Transverse colon (tissue), 4 donors: ENCODE data around the gene LTA. TPM values are rescaled to one million over a fixed set of nuclear protein-coding genes. Genes with fewer than 3 reads are reported as not detected.

Experiments used
- DNase-seq: peaks from one replicate; pipeline ENCODE4 v3.0.0-alpha.2; 2019
- H3K27ac ChIP-seq, 4 donors: fragments of 200-600 bp; sonication (generic); 2 replicates each; pipeline ENCODE4 v1.5.1; 2016 to 2018; ENCODE audit warnings: inconsistent platforms in 4 of 4
- H3K27me3 ChIP-seq: fragments of 200-600 bp; sonication (generic); 2 replicates; pipeline ENCODE4 v1.5.1; 2017; ENCODE audit warnings: inconsistent platforms
- H3K36me3 ChIP-seq, 4 donors: fragments of 200-600 bp; sonication (generic); 2 replicates each; pipeline ENCODE4 v1.5.1; 2017 to 2019; ENCODE audit warnings: inconsistent platforms in 4 of 4
- H3K4me1 ChIP-seq, 4 donors: fragments of 200-600 bp; sonication (generic); 2 replicates each; pipeline ENCODE4 v1.5.1; 2017 to 2020; ENCODE audit warnings: inconsistent platforms in 4 of 4
- H3K4me3 ChIP-seq, 4 donors: fragments of 200-600 bp; sonication (generic); 1 replicate in 1 of 4; 2 replicates in 3 of 4; pipeline versions ENCODE4 v1.5.1 to v1.6.1; 2017 to 2019; ENCODE audit warnings: inconsistent platforms in 4 of 4
- H3K9me3 ChIP-seq, 2 donors: fragments of 200-600 bp; sonication (generic); 2 replicates each; pipeline ENCODE4 v1.5.1; 2017 to 2019; ENCODE audit warnings: inconsistent platforms in 2 of 2
- CTCF ChIP-seq, 5 experiments: fragments of 200-600 bp in 3 of 5; fragments of 450-650 bp in 2 of 5; sonication (generic) in 3 of 5; IDR thresholded peaks; 1 replicate in 2 of 5; 2 replicates in 3 of 5; pipeline ENCODE4 v1.5.1; 2016 to 2017; ENCODE audit warnings: antibody characterized with exemption in 5 of 5, inconsistent platforms in 3 of 5, mild to moderate bottlenecking in 2 of 5, moderate library complexity in 1 of 5
- EP300 ChIP-seq: sonication (generic); formaldehyde crosslinking; IDR thresholded peaks from one replicate; pipeline ENCODE4 v1.6.1; 2017; ENCODE audit warnings: antibody characterized with exemption, low read depth
- POLR2A ChIP-seq: fragments of 450-650 bp; IDR thresholded peaks from one replicate; pipeline ENCODE4 v1.6.1; 2016; ENCODE audit warnings: antibody characterized with exemption, mild to moderate bottlenecking, moderate library complexity
- POLR2AphosphoS5 ChIP-seq, 3 donors: sonication (generic); formaldehyde crosslinking; IDR thresholded peaks; one replicate each; pipeline ENCODE4 v1.6.1; 2016; ENCODE audit warnings: antibody characterized with exemption in 3 of 3
- WGBS, 2 donors: methylation state at CpG; one replicate each; pipeline ENCODE4 v1.1.5; 2018; ENCODE audit warnings: low coverage in 1 of 2; 5-methylcytosine and 5-hydroxymethylcytosine counted together
- in situ Hi-C, 4 donors: fragments of 200-750 bp; cut with MboI; loops; one replicate each; pipeline versions ENCODE4 v1.15.0 to v1.15.1; 2017; ENCODE audit warnings: low sequenced_read_pairs in 3 of 4, low pct_ligation_motif_present in 1 of 4, low pct_unique_long_range_greater_than_20kb in 1 of 4
- intact Hi-C: fragments of 100-400 bp; cut with DNase I; formaldehyde crosslinking; loops from one replicate; pipeline ENCODE4 v1.15.1; 2023; ENCODE audit warnings: low total_unique reads
- total RNA-seq, 4 donors: library from RNA; depleted of rRNA; stranded (reverse); fragments of >200 nt; gene quantifications; one replicate each; pipeline ENCODE4 v1.1.0, GENCODE V29; 2016

Gene LTA
- total RNA-seq, 4 donors from 2014 or later, result not detected

- H3K27ac ChIP-seq, result peak within 1 kb of the TSS; percentile 41 to 57 (median 55)
- H3K4me3 ChIP-seq, result peak within 1 kb of the TSS in 2 of 4 donors; percentile 1 to 29
- no peaks in the 10 kb centered on the region for H3K36me3 ChIP-seq
- TF ChIP-seq EP300 (no peak), POLR2AphosphoS5 (IDR thresholded peaks at IDR 0.05) (no peak), POLR2A (no peak), CTCF (IDR thresholded peaks at IDR 0.05) (no peak)
- H3K9me3 ChIP-seq, result no peaks in the 10 kb centered on the region
- H3K4me1 ChIP-seq, result peaks cover 0 to 24% (median 7%) of the 10 kb centered on the region in 4 donors
- no peaks in the 10 kb centered on the region for H3K27me3 ChIP-seq
- 46 to 64% methylated on average over 3 to 6 of the region's 6 CpGs for WGBS, 2 donors
- intact Hi-C loops (no loop called here), in situ Hi-C loops (no loop called here)
- DNase-seq, result no peak
These were observed 42.8 kb downstream of the LTA start, which contains the start of gene AIF1 for GRCh38 chr6:31614684-31615578. AIF1 (plus strand) TSS chr6:31615234; CDS start chr6:31615330, 96 bp downstream.

GRCh38 chr6:31615748-31616147, 43.7 kb downstream of the LTA start:
- no peak for DNase-seq
- H3K4me3 ChIP-seq, result peak overlapping the region in 2 of 4 donors; percentile 1 to 29

GRCh38 chr6:31617010-31617409, 44.9 kb downstream of the LTA start:
- in situ Hi-C loops (no loop called here), intact Hi-C loops (no loop called here)
- Histone ChIP-seq H3K27ac (no peak overlapping the region), H3K27me3 (no peaks in the 10 kb centered on the region), H3K4me3 (no peak overlapping the region), H3K9me3 (no peaks in the 10 kb centered on the region), H3K36me3 (no peaks in the 10 kb centered on the region), H3K4me1 (peaks cover 0 to 32% (median 15%) of the 10 kb centered on the region in 4 donors)
- no peak for TF ChIP-seq EP300
- TF ChIP-seq POLR2A, result no peak
- no peak for TF ChIP-seq CTCF (IDR thresholded peaks at IDR 0.05)
- TF ChIP-seq POLR2AphosphoS5 (IDR thresholded peaks at IDR 0.05), result no peak
- DNase-seq, result no peak
- WGBS, 2 donors, result 67 to 85% methylated on average over 1 to 2 of the region's 2 CpGs

More at GRCh38 chr6:31615748-31616147, 43.7 kb downstream of the LTA start:
- no peaks in the 10 kb centered on the region for H3K36me3 ChIP-seq
- H3K27ac ChIP-seq, result peak overlapping the region; percentile 41 to 57 (median 55)
- no peaks in the 10 kb centered on the region for H3K27me3 ChIP-seq
- 62 to 64% methylated on average over 5 to 7 of the region's 7 CpGs for WGBS, 2 donors
- H3K4me1 ChIP-seq, result peaks cover 0 to 24% (median 7%) of the 10 kb centered on the region in 4 donors
- no peaks in the 10 kb centered on the region for H3K9me3 ChIP-seq
- TF ChIP-seq POLR2A (no peak), POLR2AphosphoS5 (IDR thresholded peaks at IDR 0.05) (no peak), EP300 (no peak), CTCF (IDR thresholded peaks at IDR 0.05) (no peak)
- in situ Hi-C loops, result no loop called here
- intact Hi-C loops, result no loop called here

- Histone ChIP-seq H3K36me3 (peaks cover 0 to 16% (median 8%) of the 10 kb centered on the region in 4 donors), H3K9me3 (no peaks in the 10 kb centered on the region), H3K4me1 (peaks cover 0 to 27% (median 20%) of the 10 kb centered on the region in 4 donors), H3K4me3 (peak overlapping the region; percentile 46 to 99 (median 76)), H3K27me3 (no peaks in the 10 kb centered on the region), H3K27ac (peak overlapping the region; percentile 94 to 99 (median 97))
- in situ Hi-C loops (no loop called here), intact Hi-C loops (no loop called here)
- peak; percentile 98 for DNase-seq
- 0 to 1% methylated on average over 22 to 50 of the region's 50 CpGs for WGBS, 2 donors
- TF ChIP-seq POLR2A, result peak; percentile 96
- peak in 1 of 5 experiments; percentile 27 for TF ChIP-seq CTCF (IDR thresholded peaks at IDR 0.05)
- peak; percentile 84 to 89 (median 86) for TF ChIP-seq POLR2AphosphoS5 (IDR thresholded peaks at IDR 0.05)
- TF ChIP-seq EP300, result no peak
These were observed 47.9 kb downstream of the LTA start for GRCh38 chr6:31619805-31620585.
